Ovary (tissue), 9 donors: Measurements from ENCODE around the gene BAHCC1. TPM values are rescaled to one million over a fixed set of nuclear protein-coding genes. Genes with fewer than 3 reads are reported as not detected.

Experiments used
- DNase-seq, 5 donors: peaks; one replicate each; pipeline ENCODE4 v3.0.0-alpha.2; 2019 to 2020
- H3K27ac ChIP-seq, 2 donors: fragments of 200-600 bp; one replicate each; pipeline versions ENCODE4 v1.5.1 to v1.8.0; 2019 to 2022
- H3K27me3 ChIP-seq: fragments of 200-600 bp; one replicate; pipeline ENCODE4 v1.8.0; 2022
- H3K36me3 ChIP-seq: fragments of 200-600 bp; sonication (generic); one replicate; pipeline ENCODE4 v1.5.1; 2019
- H3K4me1 ChIP-seq: one replicate; pipeline ENCODE4 v1.8.1; 2013; ENCODE audit warnings: mild to moderate bottlenecking, moderate library complexity; ENCODE audit not compliant: insufficient read depth
- H3K4me3 ChIP-seq: fragments of 200-600 bp; sonication (generic); one replicate; pipeline ENCODE4 v1.5.1; 2017
- H3K9me3 ChIP-seq, 2 donors: fragments of 200-600 bp in 1 of 2; sonication (generic) in 1 of 2; one replicate each; pipeline versions ENCODE4 v1.5.1 to v1.8.1; 2013 to 2019; ENCODE audit warnings: mild to moderate bottlenecking in 1 of 2, moderate library complexity in 1 of 2
- EP300 ChIP-seq: sonication (generic); formaldehyde crosslinking; IDR thresholded peaks from one replicate; pipeline ENCODE4 v1.6.1; 2017; ENCODE audit warnings: antibody characterized with exemption
- POLR2A ChIP-seq: fragments of 450-650 bp; IDR thresholded peaks from one replicate; pipeline ENCODE4 v1.6.1; 2017; ENCODE audit warnings: antibody characterized with exemption, mild to moderate bottlenecking, moderate library complexity
- WGBS, 3 donors: extraction: QIAGEN DNeasy Blood & Tissue Kit in 1 of 3; methylation state at CpG; one replicate each; pipeline versions ENCODE4 v1.1.5 to v1.1.7; 2013 to 2017; 5-methylcytosine and 5-hydroxymethylcytosine counted together
- intact Hi-C, 4 donors: fragments of 100-400 bp; cut with DNase I; formaldehyde crosslinking; loops; one replicate each; pipeline versions ENCODE4 v1.11.0 to v1.15.1; 2022 to 2023
- polyA plus RNA-seq, 2 donors: library from polyadenylated mRNA; stranded (reverse); fragments of 200-250 nt in 1 of 2; fragments of 350-450 nt in 1 of 2; fragmentation: Illumina TruSeq in 1 of 2; extraction: RNeasy Lipid Tissue Mini Kit (QIAGEN cat#74804) in 1 of 2; gene quantifications; one replicate each; pipeline ENCODE4 v1.2.3, GENCODE V29; 2013 to 2014
- total RNA-seq, 7 donors: library from RNA; depleted of rRNA in 2 of 7; stranded (reverse); fragments of >200 nt in 2 of 7; fragmentation: NEBNext Ultra II Directional in 3 of 7; extraction: Animal tissue kit (Norgen Biotek cat#: 25700) in 3 of 7; gene quantifications; one replicate each; pipeline versions ENCODE4 v1.1.0 to v1.2.4, GENCODE V29; 2016 to 2023
- TF ChIP-seq, protein P1 (sequence below), 3 donors: fragments of 450-650 bp in 2 of 3; fragments of 200-600 bp in 1 of 3; IDR thresholded peaks; one replicate each; pipeline versions ENCODE4 v1.5.1 to v1.8.0; 2016 to 2022; ENCODE audit warnings: antibody characterized with exemption in 3 of 3, mild to moderate bottlenecking in 1 of 3
- donor health status: DM: no; HTN: no; CAD: no; lungs with moderate emphysema.
- donor health status: DM: no; HTN: no; CAD: no.
- donor health status: Bipolar disorder and iron deficiency.
- donor health status: DM: yes; HTN: yes; CAD: no.
- donor health status: DM: no; HTN: no; CAD: no.
- donor health status: DM: yes; HTN: yes; CAD: no.

Gene BAHCC1
- total and polyA plus RNA-seq, 9 donors: 1.9 to 31.9 (median 18.4) TPM

DNA sequence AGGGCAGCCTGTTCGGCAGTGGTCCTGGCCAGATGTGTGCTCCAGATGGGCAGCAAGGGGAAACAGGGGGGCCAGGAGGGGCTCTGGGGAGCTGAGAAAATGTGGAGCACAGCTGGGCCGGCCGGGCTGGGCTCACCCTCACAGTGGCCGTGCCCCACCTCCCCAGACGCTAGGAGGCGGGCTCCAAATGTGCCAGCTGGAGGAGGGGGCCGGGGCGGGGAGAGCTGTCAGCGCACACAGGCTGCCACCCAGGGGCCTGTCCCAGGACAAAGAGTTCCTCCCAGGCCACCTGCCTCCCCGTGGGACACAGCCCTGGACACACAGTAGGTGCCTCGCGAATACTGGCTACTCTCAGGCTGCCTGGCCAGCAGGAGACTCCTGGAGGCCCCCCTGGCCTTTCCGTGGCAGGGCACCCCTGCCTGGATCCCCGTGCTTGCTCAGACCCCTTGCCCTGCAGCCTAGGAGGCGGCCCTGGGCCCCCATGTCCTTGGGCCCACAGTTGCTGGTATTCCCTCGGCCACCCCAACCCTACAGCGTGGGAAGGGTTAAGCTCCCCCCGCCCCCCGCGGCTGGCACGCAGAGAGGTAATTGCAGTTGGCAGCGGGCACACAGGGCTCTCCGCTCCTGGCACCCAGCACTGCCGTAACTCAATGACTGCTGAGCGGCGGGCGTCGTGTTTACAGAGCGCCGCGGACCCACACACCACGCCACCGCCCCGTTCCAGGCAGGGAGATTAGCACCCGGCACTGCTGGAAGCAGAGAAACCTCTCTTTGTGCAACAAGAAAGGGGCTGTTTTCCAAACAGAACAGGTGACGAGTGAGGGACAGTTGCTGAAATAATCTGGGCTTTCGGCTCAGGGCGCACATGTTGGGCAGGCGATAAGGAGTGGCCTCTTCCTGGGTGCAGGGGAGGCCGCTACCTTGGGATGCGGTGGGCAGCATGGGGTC lies 32.2 kb downstream of the BAHCC1 start:
- H3K27ac ChIP-seq: no peak overlapping the region
- no peak overlapping the region for H3K4me3 ChIP-seq
- intact Hi-C loops: loop anchor here in 1 of 4 donors (10.0 kb wide), 1 partner anchor 57 kb away; no protein-coding TSS in a partner anchor

DNA sequence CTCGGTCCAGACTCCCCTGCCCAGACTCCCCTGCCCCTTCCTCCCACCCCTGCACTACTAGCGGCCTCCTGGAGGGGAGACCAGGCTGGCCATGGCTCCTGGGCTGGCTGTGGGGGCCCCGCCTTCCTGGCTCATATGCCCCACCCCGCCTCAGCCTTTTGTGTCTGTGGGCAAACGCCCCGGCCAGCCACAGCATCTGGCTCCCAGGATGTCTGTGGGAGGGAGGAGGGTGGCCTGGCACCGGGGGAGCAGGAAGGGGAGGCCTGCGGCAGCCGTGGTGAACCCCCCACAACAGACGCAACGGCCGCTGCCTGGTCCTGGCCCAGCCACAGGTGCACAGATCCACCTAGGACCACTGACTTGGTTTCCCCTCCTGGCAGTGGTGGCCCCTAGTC lies 32.9 kb downstream of the BAHCC1 start:
- H3K4me3 ChIP-seq: no peak overlapping the region
- H3K9me3 ChIP-seq: no peaks in the 10 kb centered on the region
- H3K27me3 ChIP-seq: no peaks in the 10 kb centered on the region
- H3K36me3 ChIP-seq: no peaks in the 10 kb centered on the region
- no peak overlapping the region for H3K27ac ChIP-seq
- 80 to 89% (median 87%) methylated on average over 12 of the region's 12 CpGs for WGBS, 3 donors
- DNase-seq: no peak
- H3K4me1 ChIP-seq: peaks cover 27% of the 10 kb centered on the region
- TF ChIP-seq, protein P1, sequence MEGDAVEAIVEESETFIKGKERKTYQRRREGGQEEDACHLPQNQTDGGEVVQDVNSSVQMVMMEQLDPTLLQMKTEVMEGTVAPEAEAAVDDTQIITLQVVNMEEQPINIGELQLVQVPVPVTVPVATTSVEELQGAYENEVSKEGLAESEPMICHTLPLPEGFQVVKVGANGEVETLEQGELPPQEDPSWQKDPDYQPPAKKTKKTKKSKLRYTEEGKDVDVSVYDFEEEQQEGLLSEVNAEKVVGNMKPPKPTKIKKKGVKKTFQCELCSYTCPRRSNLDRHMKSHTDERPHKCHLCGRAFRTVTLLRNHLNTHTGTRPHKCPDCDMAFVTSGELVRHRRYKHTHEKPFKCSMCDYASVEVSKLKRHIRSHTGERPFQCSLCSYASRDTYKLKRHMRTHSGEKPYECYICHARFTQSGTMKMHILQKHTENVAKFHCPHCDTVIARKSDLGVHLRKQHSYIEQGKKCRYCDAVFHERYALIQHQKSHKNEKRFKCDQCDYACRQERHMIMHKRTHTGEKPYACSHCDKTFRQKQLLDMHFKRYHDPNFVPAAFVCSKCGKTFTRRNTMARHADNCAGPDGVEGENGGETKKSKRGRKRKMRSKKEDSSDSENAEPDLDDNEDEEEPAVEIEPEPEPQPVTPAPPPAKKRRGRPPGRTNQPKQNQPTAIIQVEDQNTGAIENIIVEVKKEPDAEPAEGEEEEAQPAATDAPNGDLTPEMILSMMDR (IDR thresholded peaks at IDR 0.05): no peak
- TF ChIP-seq POLR2A (no peak), EP300 (no peak)
- intact Hi-C loops: loop anchor here in 1 of 4 donors (10.0 kb wide), 1 partner anchor 57 kb away; no protein-coding TSS in a partner anchor

More for the DNA sequence above, 32.2 kb downstream of the BAHCC1 start:
- WGBS, 3 donors: 87 to 93% (median 89%) methylated on average over 37 to 41 of the region's 41 CpGs
- Histone ChIP-seq H3K27me3 (no peaks in the 10 kb centered on the region), H3K36me3 (no peaks in the 10 kb centered on the region), H3K4me1 (peaks cover 33% of the 10 kb centered on the region), H3K9me3 (no peaks in the 10 kb centered on the region)
- no peak for TF ChIP-seq POLR2A
- TF ChIP-seq EP300: no peak
- TF ChIP-seq, protein P1 (IDR thresholded peaks at IDR 0.05): no peak
- no peak for DNase-seq

DNA sequence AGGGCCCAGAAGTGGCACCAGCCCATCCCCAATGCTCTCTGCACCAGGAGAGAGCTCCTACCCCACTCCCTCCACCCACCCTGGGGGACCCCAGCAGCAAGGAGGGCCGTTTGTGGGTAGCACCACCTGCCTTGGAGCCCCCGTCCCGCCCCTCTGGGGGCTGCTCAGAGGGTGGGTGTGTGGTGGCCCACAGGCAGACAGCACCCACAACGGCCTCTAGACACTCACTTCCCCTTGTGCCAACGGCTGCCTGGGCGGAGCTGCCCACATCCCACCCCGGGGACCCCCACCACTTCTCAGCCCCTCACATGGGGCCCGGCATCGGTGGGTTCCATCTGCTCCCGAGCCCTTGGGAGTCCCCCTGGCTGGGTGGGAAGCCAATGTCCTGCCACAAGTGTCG lies 33.3 kb downstream of the BAHCC1 start:
- TF ChIP-seq, protein P1 (IDR thresholded peaks at IDR 0.05): no peak
- TF ChIP-seq POLR2A (no peak), EP300 (no peak)
- H3K4me1 ChIP-seq: peaks cover 24% of the 10 kb centered on the region

DNA sequence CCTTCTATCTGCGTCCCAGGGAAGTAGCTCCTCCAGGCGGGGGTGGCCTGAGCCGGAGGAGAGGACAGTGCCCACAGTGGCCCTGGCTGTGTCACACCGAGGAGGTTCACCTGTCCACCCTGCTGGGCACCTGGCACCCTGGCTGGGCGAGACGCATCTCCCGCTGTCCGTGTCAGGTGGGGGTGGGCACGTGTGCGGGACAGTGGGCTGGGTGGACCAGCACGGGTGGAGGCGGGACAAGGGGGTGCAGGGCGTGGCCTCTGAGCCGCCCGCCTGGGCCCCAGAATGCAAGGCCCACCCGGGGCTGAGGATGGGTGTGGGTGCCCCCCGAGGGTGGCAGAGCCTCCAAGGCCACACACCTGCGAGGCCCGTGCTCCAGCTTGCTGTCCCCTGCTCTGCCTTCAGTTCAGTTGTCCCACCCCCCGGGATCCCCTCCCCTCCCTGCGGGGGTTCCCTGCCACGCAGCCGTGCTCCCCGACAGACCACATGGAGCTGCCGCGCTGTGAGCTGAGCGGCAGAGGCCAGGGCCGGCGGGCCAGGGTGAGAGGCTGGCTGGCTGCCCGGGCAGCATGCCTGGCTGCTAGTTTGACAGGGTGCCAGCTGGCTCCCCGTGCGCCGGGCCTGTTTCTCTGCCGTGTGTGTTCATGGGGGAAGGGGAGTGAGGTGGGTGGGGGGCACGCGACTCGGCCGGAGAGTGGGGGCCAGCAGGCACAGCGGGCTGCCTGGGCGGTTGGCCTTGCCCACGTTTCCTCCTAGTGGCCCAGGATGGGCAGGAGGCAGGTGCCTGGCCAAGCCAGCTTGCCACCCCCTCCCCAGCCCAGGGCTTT lies 33.9 kb downstream of the BAHCC1 start:
- Histone ChIP-seq H3K4me1 (peaks cover 19% of the 10 kb centered on the region), H3K4me3 (peak overlapping the region; percentile 20), H3K27me3 (no peaks in the 10 kb centered on the region), H3K36me3 (no peaks in the 10 kb centered on the region), H3K27ac (no peak overlapping the region), H3K9me3 (no peaks in the 10 kb centered on the region)
- TF ChIP-seq EP300 (no peak), POLR2A (no peak)
- TF ChIP-seq, protein P1 (IDR thresholded peaks at IDR 0.05): no peak
- WGBS, 3 donors: 9 to 16% (median 16%) methylated on average over 17 to 41 of the region's 41 CpGs
- peak; percentile 83 to 96 (median 91) for DNase-seq
- intact Hi-C loops: loop anchor here in 1 of 4 donors (10.0 kb wide), 1 partner anchor 56 kb away; no protein-coding TSS in a partner anchor

More for the DNA sequence above, 33.3 kb downstream of the BAHCC1 start:
- H3K27ac ChIP-seq: no peak overlapping the region
- no peak for DNase-seq
- intact Hi-C loops: loop anchor here in 1 of 4 donors (10.0 kb wide), 1 partner anchor 56 kb away; no protein-coding TSS in a partner anchor
- no peak overlapping the region for H3K4me3 ChIP-seq
- no peaks in the 10 kb centered on the region for H3K36me3 ChIP-seq
- no peaks in the 10 kb centered on the region for H3K9me3 ChIP-seq
- no peaks in the 10 kb centered on the region for H3K27me3 ChIP-seq
- WGBS, 3 donors: 71 to 76% (median 75%) methylated on average over 9 to 11 of the region's 11 CpGs
